ENCODE data around the gene DLGAP1.

GRCh38 chr18:3948958-3949357 is 506.1 kb downstream of the DLGAP1 start:
- TF ChIP-seq POLR2A (IDR thresholded peaks at IDR 0.05) (no peak), POLR2AphosphoS5 (IDR thresholded peaks at IDR 0.05) (no peak)
